HL-60 (cell line): Measurements from ENCODE around the gene DOP1A.

ENCODE experiments used
- DNase-seq, 2 experiments: peaks; one replicate each; pipeline ENCODE4 v3.0.0-alpha.2; 2010 to 2020; ENCODE audit warnings: low read depth in 1 of 2, low spot score in 1 of 2
- H3K27ac ChIP-seq: fragments of 250-450 bp; sonication (Bioruptor Pico); replicated peaks from 2 replicates; pipeline ENCODE4 v1.5.1; 2020; ENCODE audit warnings: mild to moderate bottlenecking, moderate library complexity
- H3K27me3 ChIP-seq: fragments of 250-450 bp; sonication (Bioruptor Pico); 2 replicates; pipeline ENCODE4 v1.5.1; 2021; ENCODE audit warnings: mild to moderate bottlenecking, moderate library complexity; ENCODE audit not compliant: insufficient read depth, poor library complexity, severe bottlenecking
- H3K4me3 ChIP-seq: replicated peaks from 2 replicates; pipeline ENCODE4 v1.5.1; 2011; ENCODE audit warnings: mild to moderate bottlenecking, control low read depth, low read length; ENCODE audit not compliant: insufficient read depth
- GABPA ChIP-seq: IDR thresholded peaks from 2 replicates; pipeline ENCODE4 v1.6.1; 2012; ENCODE audit warnings: low read depth
- POLR2AphosphoS5 ChIP-seq: IDR thresholded peaks from 2 replicates; pipeline ENCODE4 v1.6.1; 2012; ENCODE audit warnings: low read depth
- SPI1 ChIP-seq: IDR thresholded peaks from 2 replicates; pipeline ENCODE4 v1.6.1; 2012; ENCODE audit warnings: low read depth, mild to moderate bottlenecking, borderline replicate concordance
- TF ChIP-seq, protein P1 (sequence below): IDR thresholded peaks from one replicate; pipeline ENCODE4 v1.5.1; 2011; ENCODE audit warnings: low read length, control low read depth, inconsistent platforms; ENCODE audit not compliant: insufficient read depth
- TF ChIP-seq, protein P2 (sequence below): IDR thresholded peaks from 2 replicates; pipeline ENCODE4 v1.6.1; 2012; ENCODE audit warnings: low read depth; ENCODE audit not compliant: insufficient replicate concordance

The DOP1A gene

DNA sequence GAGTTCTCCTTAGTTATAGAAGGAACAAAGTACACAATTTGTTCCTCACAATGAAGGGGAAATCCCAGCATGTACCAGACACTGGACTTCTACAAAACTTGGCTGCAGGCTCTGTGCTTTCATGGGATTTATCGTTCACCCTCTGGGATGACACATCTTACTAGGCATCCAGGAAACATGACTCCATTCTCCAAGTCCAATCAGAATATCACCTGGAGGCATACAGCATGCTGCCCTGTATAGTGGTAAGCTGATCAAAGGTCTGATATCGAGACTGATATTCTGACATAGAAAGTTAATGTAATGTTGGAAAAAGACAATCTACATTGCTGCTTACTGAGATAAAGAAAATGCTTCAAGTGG is 132.4 kb downstream of the DOP1A start:
- Histone ChIP-seq H3K27me3 (no peaks in the 10 kb centered on the region), H3K4me3 (no peak overlapping the region), H3K27ac (no peak overlapping the region)
- DNase-seq = no peak
- no peak for TF ChIP-seq GABPA
- TF ChIP-seq, protein P1, sequence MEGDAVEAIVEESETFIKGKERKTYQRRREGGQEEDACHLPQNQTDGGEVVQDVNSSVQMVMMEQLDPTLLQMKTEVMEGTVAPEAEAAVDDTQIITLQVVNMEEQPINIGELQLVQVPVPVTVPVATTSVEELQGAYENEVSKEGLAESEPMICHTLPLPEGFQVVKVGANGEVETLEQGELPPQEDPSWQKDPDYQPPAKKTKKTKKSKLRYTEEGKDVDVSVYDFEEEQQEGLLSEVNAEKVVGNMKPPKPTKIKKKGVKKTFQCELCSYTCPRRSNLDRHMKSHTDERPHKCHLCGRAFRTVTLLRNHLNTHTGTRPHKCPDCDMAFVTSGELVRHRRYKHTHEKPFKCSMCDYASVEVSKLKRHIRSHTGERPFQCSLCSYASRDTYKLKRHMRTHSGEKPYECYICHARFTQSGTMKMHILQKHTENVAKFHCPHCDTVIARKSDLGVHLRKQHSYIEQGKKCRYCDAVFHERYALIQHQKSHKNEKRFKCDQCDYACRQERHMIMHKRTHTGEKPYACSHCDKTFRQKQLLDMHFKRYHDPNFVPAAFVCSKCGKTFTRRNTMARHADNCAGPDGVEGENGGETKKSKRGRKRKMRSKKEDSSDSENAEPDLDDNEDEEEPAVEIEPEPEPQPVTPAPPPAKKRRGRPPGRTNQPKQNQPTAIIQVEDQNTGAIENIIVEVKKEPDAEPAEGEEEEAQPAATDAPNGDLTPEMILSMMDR = no peak
- TF ChIP-seq SPI1 = no peak

DNA sequence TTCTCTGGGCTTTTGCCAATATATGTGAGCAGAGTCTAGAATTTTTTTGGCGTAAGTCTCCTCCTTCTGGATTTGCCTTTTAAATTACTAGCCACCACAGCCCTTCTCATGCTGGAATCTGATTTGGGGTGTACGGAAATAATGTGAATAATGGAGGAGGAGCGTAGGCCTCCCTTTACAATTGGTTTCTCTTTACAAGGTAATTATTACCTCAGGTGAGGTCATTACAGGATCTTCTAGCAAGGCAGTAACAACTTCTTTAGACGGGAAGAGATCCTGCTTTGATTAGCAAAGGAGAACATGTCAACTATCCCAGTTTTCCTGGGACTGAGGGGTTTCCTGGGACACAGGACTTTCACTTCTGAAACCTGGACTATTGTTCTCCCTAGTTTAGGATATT is 134.6 kb downstream of the DOP1A start:
- Histone ChIP-seq H3K4me3 (no peak overlapping the region), H3K27me3 (no peaks in the 10 kb centered on the region), H3K27ac (no peak overlapping the region)
- no peak for DNase-seq
- TF ChIP-seq, protein P2, sequence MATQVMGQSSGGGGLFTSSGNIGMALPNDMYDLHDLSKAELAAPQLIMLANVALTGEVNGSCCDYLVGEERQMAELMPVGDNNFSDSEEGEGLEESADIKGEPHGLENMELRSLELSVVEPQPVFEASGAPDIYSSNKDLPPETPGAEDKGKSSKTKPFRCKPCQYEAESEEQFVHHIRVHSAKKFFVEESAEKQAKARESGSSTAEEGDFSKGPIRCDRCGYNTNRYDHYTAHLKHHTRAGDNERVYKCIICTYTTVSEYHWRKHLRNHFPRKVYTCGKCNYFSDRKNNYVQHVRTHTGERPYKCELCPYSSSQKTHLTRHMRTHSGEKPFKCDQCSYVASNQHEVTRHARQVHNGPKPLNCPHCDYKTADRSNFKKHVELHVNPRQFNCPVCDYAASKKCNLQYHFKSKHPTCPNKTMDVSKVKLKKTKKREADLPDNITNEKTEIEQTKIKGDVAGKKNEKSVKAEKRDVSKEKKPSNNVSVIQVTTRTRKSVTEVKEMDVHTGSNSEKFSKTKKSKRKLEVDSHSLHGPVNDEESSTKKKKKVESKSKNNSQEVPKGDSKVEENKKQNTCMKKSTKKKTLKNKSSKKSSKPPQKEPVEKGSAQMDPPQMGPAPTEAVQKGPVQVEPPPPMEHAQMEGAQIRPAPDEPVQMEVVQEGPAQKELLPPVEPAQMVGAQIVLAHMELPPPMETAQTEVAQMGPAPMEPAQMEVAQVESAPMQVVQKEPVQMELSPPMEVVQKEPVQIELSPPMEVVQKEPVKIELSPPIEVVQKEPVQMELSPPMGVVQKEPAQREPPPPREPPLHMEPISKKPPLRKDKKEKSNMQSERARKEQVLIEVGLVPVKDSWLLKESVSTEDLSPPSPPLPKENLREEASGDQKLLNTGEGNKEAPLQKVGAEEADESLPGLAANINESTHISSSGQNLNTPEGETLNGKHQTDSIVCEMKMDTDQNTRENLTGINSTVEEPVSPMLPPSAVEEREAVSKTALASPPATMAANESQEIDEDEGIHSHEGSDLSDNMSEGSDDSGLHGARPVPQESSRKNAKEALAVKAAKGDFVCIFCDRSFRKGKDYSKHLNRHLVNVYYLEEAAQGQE = no peak
- TF ChIP-seq POLR2AphosphoS5 = no peak

DNA sequence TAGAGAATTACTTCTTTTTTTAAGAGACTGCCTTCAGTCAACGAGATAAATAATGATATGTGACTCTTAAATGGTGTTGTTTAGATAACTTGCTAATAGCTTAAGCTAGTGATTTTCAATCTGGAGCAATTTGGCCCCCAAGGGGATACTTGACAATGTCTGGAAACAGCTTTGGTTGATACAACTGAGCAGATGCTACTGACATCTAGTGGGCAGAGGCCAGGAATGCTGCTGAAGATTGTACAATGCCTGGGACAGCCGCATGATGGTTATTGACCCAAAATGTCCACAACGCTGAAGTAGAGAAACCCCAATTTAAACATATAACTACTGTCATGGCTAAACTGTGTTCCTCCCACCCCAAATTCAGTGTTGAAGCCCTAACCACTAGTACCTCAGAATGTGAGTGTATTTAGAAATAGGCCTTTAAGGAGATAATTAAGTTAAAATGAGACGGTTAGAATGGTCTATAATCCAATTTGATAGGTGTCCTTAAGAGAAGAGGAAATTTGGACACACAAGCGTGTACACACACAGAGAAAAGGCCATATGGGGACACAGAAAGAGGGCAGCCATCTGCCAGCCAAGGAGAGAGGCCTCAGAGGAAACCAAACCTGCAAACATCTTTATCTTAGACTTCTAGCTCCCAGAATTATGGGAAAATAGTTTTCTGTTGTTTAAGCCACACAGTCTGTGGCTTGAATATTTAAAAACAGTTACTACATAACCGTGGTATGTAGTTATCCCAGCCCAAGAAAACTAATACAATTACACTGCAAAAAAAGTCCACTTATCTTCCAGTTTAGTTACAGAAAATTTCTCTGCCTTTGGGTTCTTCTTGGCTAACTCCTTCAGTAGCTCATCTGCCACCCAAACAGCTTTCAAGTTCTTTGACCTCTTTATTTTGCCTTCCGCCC is 147.9 kb downstream of the DOP1A start:
- H3K4me3 ChIP-seq = no peak overlapping the region
- H3K27me3 ChIP-seq = no peaks in the 10 kb centered on the region
- no peak overlapping the region for H3K27ac ChIP-seq
- DNase-seq = peak in 1 of 2 experiments; percentile 75
- no peak for TF ChIP-seq SPI1
- TF ChIP-seq, protein P1 = peak; percentile 88

DNA sequence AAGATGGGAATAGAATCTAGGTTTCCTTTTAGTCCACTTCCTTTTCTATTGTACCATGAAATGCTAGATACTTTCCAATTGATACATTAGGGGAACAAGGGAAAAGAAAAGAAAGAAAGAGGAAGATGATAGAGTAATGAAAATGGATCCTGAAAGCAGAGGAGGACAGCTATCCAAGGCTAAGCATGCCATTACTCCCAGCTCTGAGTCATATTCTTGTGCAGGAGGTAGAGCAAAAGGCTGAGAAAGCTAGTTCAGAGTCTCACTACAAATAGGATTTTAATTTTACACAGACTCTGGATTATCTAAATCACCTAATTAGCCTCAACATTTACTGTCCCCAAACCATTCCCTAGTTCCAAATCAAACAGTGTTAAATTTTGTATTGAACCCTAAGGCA is 149.3 kb downstream of the DOP1A start:
- TF ChIP-seq, protein P2 = no peak
- no peak for TF ChIP-seq GABPA
- TF ChIP-seq, protein P1 = no peak
- no peak for TF ChIP-seq SPI1
- TF ChIP-seq POLR2AphosphoS5 = no peak

More for the DNA sequence above, 149.3 kb downstream of the DOP1A start:
- DNase-seq = no peak
- no peak overlapping the region for H3K4me3 ChIP-seq
- H3K27ac ChIP-seq = no peak overlapping the region
- H3K27me3 ChIP-seq = no peaks in the 10 kb centered on the region
